Measurements from ENCODE around the gene DUOX2.
"Not testable (repeated sequence)": the region's sequence is repeated elsewhere in the genome, so short reads cannot be mapped to it uniquely, and the experiment has no call there.

The DUOX2 gene

GRCh38 chr15:45064386-45064785, 49.6 kb downstream of the DUOX2 start:
- DNase-seq = no peak

- DNase-seq = not testable (repeated sequence)
Observed at GRCh38 chr15:45062301-45062700, 51.7 kb downstream of the DUOX2 start.

GRCh38 chr15:45058690-45059675, 55.0 kb downstream of the DUOX2 start:
- DNase-seq = not testable (repeated sequence)

GRCh38 chr15:45052676-45053075, 61.3 kb downstream of the DUOX2 start:
- not testable (repeated sequence) for DNase-seq

DNA sequence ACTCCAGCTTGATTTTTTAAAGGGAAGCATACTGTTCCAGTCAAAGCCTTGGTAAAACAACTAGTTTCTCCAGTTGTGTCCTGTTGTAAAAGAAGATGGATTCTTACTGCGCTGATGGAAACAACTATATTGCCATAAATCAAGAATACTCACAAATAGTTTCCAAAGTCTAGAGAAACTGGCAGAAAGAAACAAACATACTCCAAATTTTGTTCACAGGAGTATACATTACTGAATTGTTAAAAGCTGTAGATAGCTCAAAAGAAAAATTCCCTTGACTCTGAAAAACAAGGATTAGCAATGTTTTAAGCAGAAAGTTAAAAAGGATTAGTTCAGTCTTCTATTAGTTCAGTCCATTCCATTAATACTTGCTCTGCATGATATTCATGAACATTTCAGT, 63.4 kb downstream of the DUOX2 start:
- DNase-seq = no peak

- DNase-seq = peak; percentile 93
Observed at GRCh38 chr15:45048794-45049631, 65.0 kb downstream of the DUOX2 start.

DNA sequence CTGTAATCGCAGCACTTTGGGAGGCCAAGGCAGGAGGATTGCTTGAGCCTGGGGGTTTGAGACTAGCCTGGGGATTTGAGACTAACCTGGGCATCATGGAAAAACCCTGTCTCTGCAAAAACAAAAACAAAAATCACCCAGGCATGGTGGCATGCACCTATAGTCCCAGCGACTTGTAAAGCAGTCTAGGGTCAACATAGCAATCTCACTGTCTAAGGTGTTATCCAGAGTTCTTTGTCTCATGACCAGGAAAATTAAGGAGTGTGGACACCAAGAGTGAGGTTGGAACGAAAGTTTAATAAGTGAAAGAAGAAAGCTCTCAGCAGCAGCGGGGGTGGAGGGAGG, 65.6 kb downstream of the DUOX2 start:
- DNase-seq = not testable (repeated sequence)

- DNase-seq = not testable (repeated sequence)
Observed at GRCh38 chr15:45044270-45044669, 69.7 kb downstream of the DUOX2 start.

- DNase-seq = not testable (repeated sequence)
Observed at GRCh38 chr15:45042859-45043258, 71.1 kb downstream of the DUOX2 start.

Data from inflammatory macrophage treated with lipopolysaccharide for 4 hours (primary cell).